ENCODE results near the gene HLA-DOB. TPM values are rescaled to one million over a fixed set of nuclear protein-coding genes. Genes with fewer than 3 reads are reported as not detected.
A peak's percentile ranks its signal among the peaks of the same experiment; 100 is the strongest.

HLA-DOB gene
- total and polyA plus RNA-seq, 10 of the 15 experiments (the other 5 are each of a cell fraction or from before 2014, with no cell fraction given) = 27.4 to 79.1 (median 37.0) TPM

DNA sequence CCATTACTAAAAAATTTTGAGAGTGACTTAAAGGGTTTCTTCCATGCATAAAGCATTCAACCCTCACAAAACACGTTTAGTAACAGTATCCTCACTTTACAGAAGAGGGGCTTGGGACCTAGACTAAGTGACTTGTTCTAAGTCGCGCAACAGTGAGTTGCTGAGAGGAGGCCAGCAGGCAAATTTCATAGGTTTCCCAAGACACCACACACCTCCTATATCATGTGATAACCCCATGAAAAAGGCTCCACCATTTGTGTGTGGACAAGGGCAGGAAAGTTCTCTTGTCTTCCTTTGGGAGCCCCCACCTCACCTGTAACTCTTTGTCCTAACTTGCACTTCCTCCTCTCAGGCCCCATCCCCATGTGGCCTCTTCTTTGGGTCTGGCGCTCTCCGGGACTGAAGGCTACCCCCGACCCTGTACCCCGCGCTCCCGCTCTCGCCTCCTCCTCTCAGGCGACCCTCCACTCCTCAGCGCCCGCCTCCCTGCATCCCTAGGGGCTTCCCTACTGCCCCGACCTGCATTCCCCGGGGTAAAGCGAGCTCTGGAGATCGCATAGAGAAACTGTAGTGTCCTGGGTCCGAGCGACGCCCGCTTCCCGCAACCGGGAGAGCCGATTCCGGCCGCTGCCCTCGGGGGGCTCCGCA, 26.7 kb upstream of the HLA-DOB start:
- no peak overlapping the region; the same call in 1 of the 2 replicates for H2AFZ ChIP-seq (ENCODE audit: control insufficient read depth, low read depth, low read length)
- ChIA-PET POLR2A (interaction anchor here (0.5 to 10.5 kb wide), 9 partner anchors 13 to 648 kb away, joined by 3 to 357 read pairs (median 5); partner anchors contain the start of genes HLA-DMA, HLA-DPA1, PSMB9 and TAP1), CTCF (interaction anchor here (0.9 to 10.7 kb wide), 6 partner anchors 13 to 141 kb away, joined by 3 to 311 read pairs (median 8); partner anchors contain the start of genes HLA-DMA, PSMB9 and TAP1), RAD21 (ENCODE audit: unreplicated experiment) (interaction anchor here (1.2 to 10.5 kb wide), 5 partner anchors 13 to 141 kb away, joined by 3 to 269 read pairs (median 27); partner anchors contain the start of genes PSMB9 and TAP1), SMC1A (ENCODE audit: uncharacterized antibody, unreplicated experiment) (interaction anchor here (1.7 to 6.8 kb wide), 7 partner anchors 11 to 140 kb away, joined by 7 to 226 read pairs (median 50); partner anchors contain the start of genes HLA-DMA, PSMB9 and TAP1)
- FAIRE-seq (no peak), ATAC-seq (no peak), DNase-seq (ENCODE audit: low read depth, low spot score) (no peak)
- peaks cover 69% of the 10 kb centered on the region for H3K4me1 ChIP-seq (ENCODE audit: control insufficient read depth, insufficient read depth, low read length)
- peaks cover 5 to 43% of the 10 kb centered on the region in 2 experiments for H3K36me3 ChIP-seq (ENCODE audit: control insufficient read depth in 2 of 2, insufficient read depth in 2 of 2, low read length in 1 of 2)
- peak overlapping the region; percentile 96 for H3K27ac ChIP-seq (ENCODE audit: control insufficient read depth, insufficient read depth)
- H3K27me3 ChIP-seq (replicated peaks in 1 of 2; ENCODE audit: control insufficient read depth in 2 of 2, insufficient read depth in 2 of 2, low read length in 1 of 2) = no peaks in the 10 kb centered on the region
- in situ Hi-C loops (cut with MboI) = no loop called here
- peaks cover 69% of the 10 kb centered on the region for H3K79me2 ChIP-seq (ENCODE audit: control insufficient read depth, insufficient read depth, low read length)
- WGBS (ENCODE audit: insufficient coverage, insufficient replicate concordance, low lambda C conversion rate, missing lambda C conversion rate) = 2% methylated on average over 24 of the region's 28 CpGs
- no peaks in the 10 kb centered on the region for H3K9me3 ChIP-seq (replicated peaks; ENCODE audit: control insufficient read depth, insufficient read depth, low read length)
- no peaks in the 10 kb centered on the region; the same call in 1 of the 2 replicates for H4K20me1 ChIP-seq (ENCODE audit: control insufficient read depth, insufficient read depth)
- peak overlapping the region; percentile 96 for H3K4me3 ChIP-seq
- intact Hi-C loops (cut with micrococcal nuclease; ENCODE audit: unreplicated experiment) = loop anchor here (5.0 kb wide), 1 partner anchor 129 kb away; no protein-coding TSS in a partner anchor
- H3K4me2 ChIP-seq (ENCODE audit: control insufficient read depth, insufficient read depth) = peak overlapping the region; percentile 99
- H3K9ac ChIP-seq (ENCODE audit: control insufficient read depth, insufficient read depth, low read length) = peak overlapping the region; percentile 99
- no TSS peak for BruUV-seq (replicated peaks)
- TF ChIP-seq CHD2 (IDR thresholded peaks at IDR 0.05; ENCODE audit: borderline replicate concordance, low read depth, low read length) = no peak
- TF ChIP-seq ETV6 (conservative IDR thresholded peaks at IDR 0.05 in 1 of 2, IDR thresholded peaks at IDR 0.05 in 1 of 2; ENCODE audit: borderline replicate concordance in 1 of 2, low read depth in 1 of 2) = no peak
- no peak for TF ChIP-seq KDM1A (IDR thresholded peaks at IDR 0.05; ENCODE audit: borderline replicate concordance)
- no peak for TF ChIP-seq CBX5 (IDR thresholded peaks at IDR 0.05; ENCODE audit: low read depth)
- TF ChIP-seq HDGF (IDR thresholded peaks at IDR 0.05) = peak; percentile 63; the same call in 1 of the 2 replicates
- TF ChIP-seq JUNB (IDR thresholded peaks at IDR 0.05) = no peak
- no peak for TF ChIP-seq HSF1 (IDR thresholded peaks at IDR 0.05; ENCODE audit: low read depth, low read length)
- TF ChIP-seq SMAD5 (IDR thresholded peaks at IDR 0.05; ENCODE audit: low read depth) = no peak; the same call in none of the 2 replicates
- TF ChIP-seq, protein P1, sequence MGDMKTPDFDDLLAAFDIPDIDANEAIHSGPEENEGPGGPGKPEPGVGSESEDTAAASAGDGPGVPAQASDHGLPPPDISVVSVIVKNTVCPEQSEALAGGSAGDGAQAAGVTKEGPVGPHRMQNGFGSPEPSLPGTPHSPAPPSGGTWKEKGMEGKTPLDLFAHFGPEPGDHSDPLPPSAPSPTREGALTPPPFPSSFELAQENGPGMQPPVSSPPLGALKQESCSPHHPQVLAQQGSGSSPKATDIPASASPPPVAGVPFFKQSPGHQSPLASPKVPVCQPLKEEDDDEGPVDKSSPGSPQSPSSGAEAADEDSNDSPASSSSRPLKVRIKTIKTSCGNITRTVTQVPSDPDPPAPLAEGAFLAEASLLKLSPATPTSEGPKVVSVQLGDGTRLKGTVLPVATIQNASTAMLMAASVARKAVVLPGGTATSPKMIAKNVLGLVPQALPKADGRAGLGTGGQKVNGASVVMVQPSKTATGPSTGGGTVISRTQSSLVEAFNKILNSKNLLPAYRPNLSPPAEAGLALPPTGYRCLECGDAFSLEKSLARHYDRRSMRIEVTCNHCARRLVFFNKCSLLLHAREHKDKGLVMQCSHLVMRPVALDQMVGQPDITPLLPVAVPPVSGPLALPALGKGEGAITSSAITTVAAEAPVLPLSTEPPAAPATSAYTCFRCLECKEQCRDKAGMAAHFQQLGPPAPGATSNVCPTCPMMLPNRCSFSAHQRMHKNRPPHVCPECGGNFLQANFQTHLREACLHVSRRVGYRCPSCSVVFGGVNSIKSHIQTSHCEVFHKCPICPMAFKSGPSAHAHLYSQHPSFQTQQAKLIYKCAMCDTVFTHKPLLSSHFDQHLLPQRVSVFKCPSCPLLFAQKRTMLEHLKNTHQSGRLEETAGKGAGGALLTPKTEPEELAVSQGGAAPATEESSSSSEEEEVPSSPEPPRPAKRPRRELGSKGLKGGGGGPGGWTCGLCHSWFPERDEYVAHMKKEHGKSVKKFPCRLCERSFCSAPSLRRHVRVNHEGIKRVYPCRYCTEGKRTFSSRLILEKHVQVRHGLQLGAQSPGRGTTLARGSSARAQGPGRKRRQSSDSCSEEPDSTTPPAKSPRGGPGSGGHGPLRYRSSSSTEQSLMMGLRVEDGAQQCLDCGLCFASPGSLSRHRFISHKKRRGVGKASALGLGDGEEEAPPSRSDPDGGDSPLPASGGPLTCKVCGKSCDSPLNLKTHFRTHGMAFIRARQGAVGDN (IDR thresholded peaks at IDR 0.05) = no peak
- TF ChIP-seq, protein P2, sequence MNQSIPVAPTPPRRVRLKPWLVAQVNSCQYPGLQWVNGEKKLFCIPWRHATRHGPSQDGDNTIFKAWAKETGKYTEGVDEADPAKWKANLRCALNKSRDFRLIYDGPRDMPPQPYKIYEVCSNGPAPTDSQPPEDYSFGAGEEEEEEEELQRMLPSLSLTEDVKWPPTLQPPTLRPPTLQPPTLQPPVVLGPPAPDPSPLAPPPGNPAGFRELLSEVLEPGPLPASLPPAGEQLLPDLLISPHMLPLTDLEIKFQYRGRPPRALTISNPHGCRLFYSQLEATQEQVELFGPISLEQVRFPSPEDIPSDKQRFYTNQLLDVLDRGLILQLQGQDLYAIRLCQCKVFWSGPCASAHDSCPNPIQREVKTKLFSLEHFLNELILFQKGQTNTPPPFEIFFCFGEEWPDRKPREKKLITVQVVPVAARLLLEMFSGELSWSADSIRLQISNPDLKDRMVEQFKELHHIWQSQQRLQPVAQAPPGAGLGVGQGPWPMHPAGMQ (IDR thresholded peaks at IDR 0.05; ENCODE audit: borderline replicate concordance) = no peak
- TF ChIP-seq RAD51 (IDR thresholded peaks at IDR 0.05) = peak; percentile 53
- TF ChIP-seq USF2 (IDR thresholded peaks at IDR 0.05; ENCODE audit: borderline replicate concordance, low read depth, low read length) = no peak
- TF ChIP-seq NFXL1 (IDR thresholded peaks at IDR 0.05; ENCODE audit: borderline replicate concordance) = no peak
- no peak for TF ChIP-seq EP300 (IDR thresholded peaks at IDR 0.05; ENCODE audit: borderline replicate concordance in 1 of 2, control insufficient read depth in 1 of 2, low read depth in 2 of 2, low read length in 2 of 2)

Measured in GM12878 (cell line).